Measurements from ENCODE around the gene DGKH. TPM values are rescaled to one million over a fixed set of nuclear protein-coding genes. Genes with fewer than 3 reads are reported as not detected.

DGKH gene
- total RNA-seq, 1 donor, result 3.9 TPM

Other genes with a start within 250 kb of the DGKH start
- gene VWA8, start 87.5 kb upstream of the DGKH start, total RNA-seq, result 18.6 TPM
- 20.3 TPM for gene AKAP11, start 223.5 kb downstream of the DGKH start, total RNA-seq

Measured in mononuclear cell (primary cell).